Islet precursor cell (in vitro differentiated cells): ENCODE results near the gene TEAD4.

Experiments
- DNase-seq: peaks from one replicate; pipeline ENCODE4 v3.0.0-alpha.2; 2018

TEAD4 gene

GRCh38 chr12:3003357-3003992 lies 44.3 kb downstream of the TEAD4 start:
- DNase-seq, result no peak

GRCh38 chr12:3004655-3005565 lies 45.7 kb downstream of the TEAD4 start:
- DNase-seq, result no peak

GRCh38 chr12:3005736-3006135 lies 46.5 kb downstream of the TEAD4 start:
- DNase-seq, result no peak

- DNase-seq, result no peak
These were observed 50.6 kb downstream of the TEAD4 start for GRCh38 chr12:3009780-3010179.

GRCh38 chr12:3010214-3010930 lies 51.2 kb downstream of the TEAD4 start:
- DNase-seq, result no peak

- DNase-seq, result no peak
These were observed 53.6 kb downstream of the TEAD4 start for GRCh38 chr12:3012786-3013185.

- DNase-seq, result no peak
These were observed 55.4 kb downstream of the TEAD4 start for GRCh38 chr12:3014641-3015040.

- no peak for DNase-seq
These were observed 56.2 kb downstream of the TEAD4 start for GRCh38 chr12:3015356-3015755.

- DNase-seq, result no peak
These were observed 57.0 kb downstream of the TEAD4 start for GRCh38 chr12:3016191-3016590.

GRCh38 chr12:3017281-3017680 lies 58.1 kb downstream of the TEAD4 start:
- DNase-seq, result peak; percentile 58

GRCh38 chr12:3018284-3019004 lies 59.2 kb downstream of the TEAD4 start:
- DNase-seq, result no peak

GRCh38 chr12:3019005-3019680 lies 59.9 kb downstream of the TEAD4 start:
- DNase-seq, result no peak

- peak; percentile 51 for DNase-seq
These were observed 61.2 kb downstream of the TEAD4 start for GRCh38 chr12:3020399-3020798.

- peak; percentile 39 for DNase-seq
These were observed 61.7 kb downstream of the TEAD4 start for GRCh38 chr12:3020850-3021435.

- DNase-seq, result peak; percentile 56
These were observed 63.2 kb downstream of the TEAD4 start for GRCh38 chr12:3022411-3022810.

- no peak for DNase-seq
These were observed 63.8 kb downstream of the TEAD4 start for GRCh38 chr12:3022961-3023360.

- no peak for DNase-seq
These were observed 68.9 kb downstream of the TEAD4 start for GRCh38 chr12:3028108-3028507.

- no peak for DNase-seq
These were observed 71.7 kb downstream of the TEAD4 start for GRCh38 chr12:3030821-3031429.

- DNase-seq, result no peak
These were observed 73.0 kb downstream of the TEAD4 start for GRCh38 chr12:3032161-3032560.

GRCh38 chr12:3032770-3033538 lies 73.8 kb downstream of the TEAD4 start:
- DNase-seq, result no peak

GRCh38 chr12:3033539-3033867 lies 74.3 kb downstream of the TEAD4 start:
- no peak for DNase-seq
